BJ (cell line): ENCODE data around the gene B3GNT8. TPM values are rescaled to one million over a fixed set of nuclear protein-coding genes. Genes with fewer than 3 reads are reported as not detected.

Experiments
- CTCF ChIA-PET: fragments of 350-600 bp; formaldehyde crosslinking; extraction: SDS; loops from one replicate; lab custom pipeline; 2021; ENCODE audit warnings: antibody characterized with exemption, inconsistent platforms; lab: Yijun Ruan, JAX
- POLR2A ChIA-PET: fragments of 300-600 bp; sonication (Branson Sonifier 250); formaldehyde crosslinking; extraction: SDS; loops from one replicate; lab custom pipeline; 2021; ENCODE audit warnings: antibody characterized with exemption; lab: Charles Lee
- DNase-seq: peaks from one replicate; pipeline ENCODE4 v3.0.0-alpha.2; 2011; ENCODE audit warnings: low read depth
- H3K27me3 ChIP-seq: 2 replicates; pipeline ENCODE4 v1.6.0; 2011; ENCODE audit warnings: low read length; ENCODE audit not compliant: control insufficient read depth, insufficient read depth
- H3K36me3 ChIP-seq: 2 replicates; pipeline ENCODE4 v1.5.1; 2011; ENCODE audit warnings: low read length; ENCODE audit not compliant: control insufficient read depth, insufficient read depth
- H3K4me3 ChIP-seq: 2 replicates; pipeline ENCODE4 v1.5.1; 2011; ENCODE audit warnings: low read depth, mild to moderate bottlenecking, control low read depth, low read length
- CTCF ChIP-seq: IDR thresholded peaks from 2 replicates; pipeline ENCODE4 v1.5.1; 2011; ENCODE audit warnings: low read depth, mild to moderate bottlenecking, control low read depth, inconsistent platforms, low read length, moderate library complexity; ENCODE audit not compliant: insufficient read depth
- polyA plus RNA-seq: library from polyadenylated mRNA; depleted of rRNA; stranded (reverse); fragments of >200 nt; gene quantifications from 2 replicates; pipeline ENCODE4 v1.2.3, GENCODE V29; 2011

B3GNT8 gene
- polyA plus RNA-seq, 1 experiment, result 0.36 TPM

GRCh38 chr19:41398598-41398997 is 28.6 kb downstream of the B3GNT8 start:
- no peak for TF ChIP-seq CTCF
- H3K27me3 ChIP-seq, result no peaks in the 10 kb centered on the region
- DNase-seq, result no peak
- peak overlapping the region; percentile 81 for H3K4me3 ChIP-seq
- POLR2A ChIA-PET, result no interaction called here
- peaks cover 1% of the 10 kb centered on the region; the same call in 1 of the 2 replicates for H3K36me3 ChIP-seq
- CTCF ChIA-PET, result interaction anchor here (1.0 to 1.1 kb wide), 2 partner anchors 9 to 90 kb away, joined by 3 to 4 read pairs; no protein-coding TSS in a partner anchor

GRCh38 chr19:41398050-41398418 is 29.1 kb downstream of the B3GNT8 start:
- no peak for TF ChIP-seq CTCF
- ChIA-PET CTCF (interaction anchor here (1.0 to 1.1 kb wide), 2 partner anchors 9 to 89 kb away, joined by 3 to 4 read pairs; no protein-coding TSS in a partner anchor), POLR2A (no interaction called here)
- Histone ChIP-seq H3K27me3 (no peaks in the 10 kb centered on the region), H3K4me3 (peak overlapping the region; percentile 81), H3K36me3 (peaks cover 1% of the 10 kb centered on the region; the same call in 1 of the 2 replicates)
- DNase-seq, result no peak

- CTCF ChIA-PET, result no interaction called here
- TF ChIP-seq CTCF, result no peak
- Histone ChIP-seq H3K36me3 (peaks cover 1% of the 10 kb centered on the region; the same call in 1 of the 2 replicates), H3K4me3 (peak within 1 kb of the TSS; percentile 88), H3K27me3 (no peaks in the 10 kb centered on the region)
- peak; percentile 98 for DNase-seq
- POLR2A ChIA-PET, result no interaction called here
Observed at GRCh38 chr19:41397086-41398049, 29.8 kb downstream of the B3GNT8 start, which contains the start of the genes BCKDHA and EXOSC5. Gene BCKDHA, plus strand, starts transcription at chr19:41397818. Its CDS starts 10 bp downstream, at chr19:41397828. Gene EXOSC5, minus strand, starts transcription at chr19:41397359. Its CDS starts 31 bp downstream, at chr19:41397328.

- DNase-seq, result no peak
- no peaks in the 10 kb centered on the region for H3K27me3 ChIP-seq
- no peak for TF ChIP-seq CTCF
- peaks cover 9% of the 10 kb centered on the region for H3K36me3 ChIP-seq
- H3K4me3 ChIP-seq, result no peak overlapping the region
- POLR2A ChIA-PET, result no interaction called here
- CTCF ChIA-PET, result no interaction called here
Observed at GRCh38 chr19:41395355-41395754, 31.8 kb downstream of the B3GNT8 start.

- TF ChIP-seq CTCF, result no peak
- no peak overlapping the region for H3K4me3 ChIP-seq
- no peak for DNase-seq
- peaks cover 12% of the 10 kb centered on the region for H3K36me3 ChIP-seq
- ChIA-PET POLR2A (no interaction called here), CTCF (no interaction called here)
- no peaks in the 10 kb centered on the region for H3K27me3 ChIP-seq
Observed at GRCh38 chr19:41392775-41393174, 34.4 kb downstream of the B3GNT8 start.
